Right cardiac atrium (tissue), 5 donors: ENCODE results near the gene RPL21. TPM values are rescaled to one million over a fixed set of nuclear protein-coding genes. Genes with fewer than 3 reads are reported as not detected.

Experiments
- ATAC-seq, 2 donors: fragments of 200-7000 bp; cut with Tn5 transposase; one replicate each; pipeline versions ENCODE4 v1.8.0 to v1.9.1; 2020; ENCODE audit warnings: moderate library complexity in 2 of 2, mild to moderate bottlenecking in 1 of 2
- DNase-seq, 3 donors: peaks; one replicate each; pipeline ENCODE4 v3.0.0-alpha.2; 2020
- H3K27ac ChIP-seq: one replicate; pipeline ENCODE4 v1.5.1; 2013; ENCODE audit warnings: mild to moderate bottlenecking, low read length, control low read depth, moderate library complexity
- H3K27me3 ChIP-seq: one replicate; pipeline ENCODE4 v1.6.1; 2013; ENCODE audit not compliant: control insufficient read depth, insufficient read depth
- H3K4me1 ChIP-seq: one replicate; pipeline ENCODE4 v1.6.1; 2013; ENCODE audit warnings: low read length; ENCODE audit not compliant: control insufficient read depth, insufficient read depth
- H3K4me3 ChIP-seq: one replicate; pipeline ENCODE4 v1.5.1; 2013; ENCODE audit warnings: low read length, control low read depth
- H3K9me3 ChIP-seq: one replicate; pipeline ENCODE4 v1.6.1; 2013; ENCODE audit warnings: low read length; ENCODE audit not compliant: control insufficient read depth
- WGBS: extraction: QIAGEN DNeasy Blood & Tissue Kit; methylation state at CpG from one replicate; pipeline ENCODE4 v1.1.7; 2013; 5-methylcytosine and 5-hydroxymethylcytosine counted together
- intact Hi-C, 4 donors: fragments of 100-400 bp; cut with DNase I; formaldehyde crosslinking; loops; one replicate each; pipeline versions ENCODE4 v1.11.0 to v1.14.0; 2022 to 2023
- polyA plus RNA-seq: library from polyadenylated mRNA; stranded (reverse); fragments of 200-250 nt; gene quantifications from one replicate; pipeline ENCODE4 v1.2.3, GENCODE V29; 2013
- total RNA-seq, 4 donors: library from RNA; stranded (reverse); fragmentation: NEBNext Ultra II Directional; extraction: Animal tissue kit (Norgen Biotek cat#: 25700); gene quantifications; one replicate each; pipeline ENCODE4 v1.2.1, GENCODE V29; 2021
- donor health status: healthy with polysubstance abuse.
- donor health status: DM: no; HTN: yes; CAD: no.
- donor health status: DM: no; HTN: no; CAD: no.
- donor health status: DM: no; HTN: yes; CAD: no; lungs with severe emphysema.
- donor health status: DM: yes; HTN: yes; CAD: no.

Gene RPL21
- total and polyA plus RNA-seq, 5 donors = 662 to 895 (median 811) TPM

DNA sequence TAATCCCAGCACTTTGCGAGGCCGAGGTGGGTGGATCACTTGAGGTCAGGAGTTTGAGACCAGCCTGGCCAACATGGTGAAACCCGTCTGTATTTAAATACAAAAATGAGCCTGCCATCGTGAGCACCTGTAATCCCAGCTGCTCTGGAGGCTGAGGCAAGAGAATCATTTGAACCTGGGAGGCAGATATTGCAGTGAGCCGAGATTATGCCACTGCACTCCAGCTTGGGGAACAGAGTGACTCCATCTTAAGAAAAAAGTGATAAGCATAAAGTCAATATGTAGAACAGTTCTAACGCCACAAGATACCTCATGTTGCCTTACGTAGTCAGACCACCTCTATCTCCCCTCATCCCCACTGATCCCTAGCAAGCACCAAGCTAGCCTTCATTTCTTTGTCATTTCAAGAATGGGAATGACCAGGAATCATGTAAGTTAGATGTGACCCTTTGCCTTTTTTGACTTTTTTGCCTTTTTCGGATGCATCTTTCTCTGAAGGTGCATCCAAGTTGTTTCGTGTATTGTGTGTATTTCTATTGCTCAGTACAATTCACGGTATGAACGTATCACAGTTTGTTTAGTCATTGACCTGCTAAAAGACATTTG is 6.4 kb downstream of the RPL21 start:
- Histone ChIP-seq H3K9me3 (no peaks in the 10 kb centered on the region), H3K27ac (no peak overlapping the region), H3K4me1 (no peaks in the 10 kb centered on the region), H3K4me3 (no peak overlapping the region), H3K27me3 (no peaks in the 10 kb centered on the region)
- ATAC-seq = no peak
- intact Hi-C loops = loop anchor here in 1 of 4 donors (10.0 kb wide), 1 partner anchor 73 kb away; no protein-coding TSS in a partner anchor
- DNase-seq = no peak
- WGBS = 83% methylated on average over 11 of the region's 11 CpGs

DNA sequence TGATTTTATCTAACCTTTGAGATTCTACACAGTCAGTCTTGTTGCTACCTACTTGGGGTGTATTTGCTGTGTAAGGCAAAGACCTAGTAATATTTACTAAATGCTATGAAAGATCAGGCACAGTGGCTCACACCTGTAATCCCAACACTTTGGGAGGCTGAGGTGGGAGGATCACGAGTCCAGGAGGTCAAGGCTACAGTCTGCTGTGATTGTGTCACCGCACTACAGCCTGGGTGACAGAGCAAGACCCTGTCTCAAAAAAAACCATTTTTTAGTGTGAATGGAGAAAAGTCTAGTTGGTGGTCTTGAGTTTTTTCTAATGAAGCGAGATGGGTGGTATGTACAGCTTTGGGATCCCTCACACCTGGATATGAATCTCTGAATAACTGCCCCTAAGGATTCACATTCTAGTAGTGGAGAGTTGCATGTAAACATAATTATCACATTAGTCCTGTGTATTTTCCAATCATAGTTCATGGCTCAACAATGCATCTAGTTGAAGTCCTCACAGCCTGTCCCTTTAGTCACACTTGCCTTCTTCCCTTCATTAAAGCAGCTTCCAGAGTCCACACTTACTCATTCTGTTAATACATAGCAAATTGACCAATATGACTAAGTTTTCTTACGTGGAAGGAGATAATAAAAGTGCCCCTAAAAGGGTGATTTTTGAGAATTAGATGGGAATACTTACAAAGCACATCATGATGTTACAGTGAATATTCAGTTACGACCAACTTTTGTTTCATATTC is 7.5 kb downstream of the RPL21 start:
- 94% methylated on average over 5 of the region's 5 CpGs for WGBS
- H3K9me3 ChIP-seq = no peaks in the 10 kb centered on the region
- no peak overlapping the region for H3K4me3 ChIP-seq
- no peaks in the 10 kb centered on the region for H3K4me1 ChIP-seq
- intact Hi-C loops = loop anchor here in 1 of 4 donors (10.0 kb wide), 1 partner anchor 74 kb away; no protein-coding TSS in a partner anchor
- no peak for DNase-seq
- no peak overlapping the region for H3K27ac ChIP-seq
- H3K27me3 ChIP-seq = no peaks in the 10 kb centered on the region
- ATAC-seq = no peak

DNA sequence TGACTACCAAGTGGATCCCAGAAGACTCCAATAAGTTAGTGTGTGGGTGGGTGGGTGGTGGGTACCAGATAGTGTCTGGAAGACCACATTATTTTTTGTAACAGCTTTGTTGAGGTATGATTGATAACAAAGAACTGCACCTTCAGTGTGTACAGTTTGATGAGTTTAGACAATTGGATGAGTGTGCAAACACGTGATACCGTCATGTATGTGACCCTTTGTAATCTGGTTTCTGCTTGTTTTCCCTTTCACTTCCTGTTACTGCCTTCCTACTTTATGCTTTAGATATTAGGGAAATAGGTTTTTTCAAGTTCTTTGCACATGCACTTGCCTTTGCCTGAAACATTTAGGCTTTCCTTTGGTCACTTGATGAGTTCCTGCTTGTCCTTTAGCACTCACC is 8.5 kb downstream of the RPL21 start:
- ATAC-seq = no peak
- 48% methylated on average over 2 of the region's 2 CpGs for WGBS
- no peak overlapping the region for H3K27ac ChIP-seq

DNA sequence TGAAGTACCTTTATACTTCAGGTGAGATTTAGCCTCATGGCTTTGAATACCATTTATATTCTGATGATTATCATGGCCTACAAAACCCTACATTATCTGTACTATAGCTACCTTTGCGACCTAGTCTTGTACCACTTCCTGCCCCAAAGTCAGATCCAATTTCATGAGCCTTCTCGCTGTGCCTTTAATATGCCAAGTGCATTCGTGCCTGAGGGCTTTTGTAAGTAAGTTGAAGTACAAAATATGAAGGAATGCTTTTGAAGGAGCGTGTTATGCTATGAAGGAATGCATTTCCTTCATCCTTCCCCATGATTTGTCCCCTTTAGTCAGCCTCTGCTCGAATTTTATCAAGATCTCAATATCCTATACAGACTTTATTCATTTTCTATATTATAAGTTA is 10.0 kb downstream of the RPL21 start:
- no peak overlapping the region for H3K27ac ChIP-seq
- WGBS = 74% methylated on average over 5 of the region's 5 CpGs

More for the DNA sequence above, 8.5 kb downstream of the RPL21 start:
- Histone ChIP-seq H3K27me3 (no peaks in the 10 kb centered on the region), H3K4me1 (no peaks in the 10 kb centered on the region), H3K4me3 (no peak overlapping the region), H3K9me3 (no peaks in the 10 kb centered on the region)
- intact Hi-C loops = loop anchor here in 1 of 4 donors (10.0 kb wide), 1 partner anchor 75 kb away; no protein-coding TSS in a partner anchor
- no peak for DNase-seq

DNA sequence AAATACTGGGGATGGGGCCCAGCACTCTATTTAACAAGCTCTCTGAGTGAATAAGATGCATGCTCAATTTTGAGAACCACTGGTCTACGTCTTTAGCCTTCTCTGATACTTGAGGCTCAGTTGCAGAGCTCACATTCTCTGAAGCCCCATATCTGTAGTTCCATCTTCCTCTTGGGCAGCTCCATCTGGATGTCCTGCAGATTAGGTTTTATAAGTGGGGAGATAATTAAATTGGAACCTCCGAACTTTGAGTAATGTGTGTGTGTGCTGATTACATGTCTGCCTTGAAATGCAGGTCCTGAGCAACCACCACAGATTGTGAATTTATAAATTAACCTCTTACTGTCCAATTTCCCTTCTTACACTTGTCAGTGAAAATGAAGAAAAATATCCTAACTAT is 12.1 kb downstream of the RPL21 start:
- H3K27me3 ChIP-seq = no peaks in the 10 kb centered on the region
- H3K9me3 ChIP-seq = no peaks in the 10 kb centered on the region
- ATAC-seq (no peak), DNase-seq (no peak)
- WGBS = 52% methylated on average over 2 of the region's 2 CpGs
- H3K4me1 ChIP-seq = no peaks in the 10 kb centered on the region
- H3K27ac ChIP-seq = no peak overlapping the region
- intact Hi-C loops = no loop called here
- no peak overlapping the region for H3K4me3 ChIP-seq

More for the DNA sequence above, 10.0 kb downstream of the RPL21 start:
- H3K4me1 ChIP-seq = no peaks in the 10 kb centered on the region
- H3K9me3 ChIP-seq = no peaks in the 10 kb centered on the region
- no peak for ATAC-seq
- intact Hi-C loops = no loop called here
- no peak for DNase-seq
- no peak overlapping the region for H3K4me3 ChIP-seq
- H3K27me3 ChIP-seq = no peaks in the 10 kb centered on the region

DNA sequence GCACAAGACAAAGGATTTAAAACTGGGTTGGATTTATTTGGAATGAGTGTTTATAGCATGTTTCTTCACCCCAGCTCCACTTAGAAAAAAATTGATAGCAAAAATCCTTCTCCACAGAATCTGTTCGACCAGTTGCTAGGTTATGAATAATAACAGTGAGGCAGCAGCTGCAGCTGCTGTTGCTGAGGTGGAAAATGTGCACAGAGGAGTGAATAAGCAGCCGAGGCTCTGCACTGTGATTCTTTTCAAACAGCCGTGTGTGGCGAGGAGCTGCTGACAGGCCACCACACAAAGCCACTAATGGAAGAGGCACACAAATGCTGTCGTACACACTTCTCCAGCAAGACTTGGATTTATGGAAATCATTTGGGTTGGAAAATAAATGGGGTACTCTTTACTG is 12.8 kb downstream of the RPL21 start:
- no peak overlapping the region for H3K4me3 ChIP-seq
- H3K27me3 ChIP-seq = no peaks in the 10 kb centered on the region
- WGBS = 28% methylated on average over 5 of the region's 5 CpGs
- H3K9me3 ChIP-seq = no peaks in the 10 kb centered on the region
- intact Hi-C loops = no loop called here
- no peaks in the 10 kb centered on the region for H3K4me1 ChIP-seq
- H3K27ac ChIP-seq = peak overlapping the region; percentile 23
- ATAC-seq (peak; percentile 62 to 66), DNase-seq (peak in 1 of 3 donors; percentile 62)

DNA sequence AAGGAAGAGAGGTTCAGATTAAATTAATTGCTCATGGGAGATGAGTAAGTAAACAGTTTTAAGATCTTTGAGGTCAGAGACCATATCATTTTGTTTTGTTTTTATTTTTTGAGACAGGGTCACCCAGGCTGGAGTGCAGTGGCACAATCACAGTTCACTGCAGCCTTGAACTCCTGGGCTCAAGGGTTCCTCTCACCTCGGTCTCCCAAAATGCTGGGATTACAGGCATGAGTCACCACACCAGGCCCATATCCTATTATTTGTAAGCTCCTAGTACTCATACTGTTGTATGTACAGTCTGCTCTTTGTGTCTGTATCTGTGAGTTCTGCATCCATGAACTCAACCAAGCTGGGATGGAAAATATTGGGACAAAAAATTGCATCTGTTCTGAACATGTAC is 13.3 kb downstream of the RPL21 start:
- no peak overlapping the region for H3K4me3 ChIP-seq
- DNase-seq (no peak), ATAC-seq (no peak)
- 62% methylated on average over 1 of the region's 1 CpG for WGBS
- no peak overlapping the region for H3K27ac ChIP-seq
- H3K9me3 ChIP-seq = no peaks in the 10 kb centered on the region
- H3K4me1 ChIP-seq = no peaks in the 10 kb centered on the region
- H3K27me3 ChIP-seq = no peaks in the 10 kb centered on the region
- intact Hi-C loops = no loop called here

DNA sequence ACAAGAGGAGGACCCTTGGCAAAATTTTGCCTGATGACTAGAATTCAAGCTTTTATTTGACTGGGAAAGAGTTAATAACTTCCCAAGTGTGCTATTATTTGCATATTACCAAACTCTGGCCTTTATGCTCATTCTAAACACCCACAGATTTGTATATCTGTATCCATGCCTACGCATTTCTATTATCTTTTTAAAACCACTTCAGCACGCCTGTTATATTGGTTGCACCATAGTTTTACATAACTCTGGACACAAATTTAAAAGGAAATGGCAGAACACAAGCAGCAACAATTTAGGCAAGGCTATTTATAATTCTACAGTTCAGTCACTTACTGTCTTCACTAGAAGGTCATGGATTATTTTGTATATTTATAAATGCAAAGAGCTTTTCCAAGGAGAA is 15.6 kb downstream of the RPL21 start:
- Histone ChIP-seq H3K27me3 (no peaks in the 10 kb centered on the region), H3K4me3 (no peak overlapping the region), H3K4me1 (no peaks in the 10 kb centered on the region), H3K27ac (peak overlapping the region; percentile 61), H3K9me3 (no peaks in the 10 kb centered on the region)
- WGBS = 39% methylated on average over 2 of the region's 2 CpGs
- intact Hi-C loops = no loop called here
- DNase-seq (no peak), ATAC-seq (no peak)

DNA sequence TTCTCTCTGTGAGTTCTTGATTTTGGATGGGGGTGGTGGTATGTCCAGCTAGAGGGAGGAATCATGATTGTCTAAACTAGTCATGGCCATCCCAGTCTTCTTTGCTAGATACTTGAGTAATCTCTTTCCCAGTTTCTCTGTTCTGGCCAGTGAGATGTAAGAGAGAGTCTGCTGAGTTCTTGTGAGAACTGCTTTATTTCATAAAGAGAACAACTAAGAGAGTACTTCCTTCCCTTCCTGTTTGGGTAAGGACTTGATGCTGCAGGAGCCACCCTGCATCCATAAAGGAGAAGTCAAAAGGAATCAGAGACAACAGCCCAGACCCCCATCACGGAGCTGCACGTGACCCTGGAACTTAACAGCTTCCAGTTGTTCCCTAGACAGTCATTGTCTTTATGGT is 16.2 kb downstream of the RPL21 start:
- peak overlapping the region; percentile 6 for H3K27ac ChIP-seq
- 81% methylated on average over 2 of the region's 2 CpGs for WGBS
- ATAC-seq (no peak), DNase-seq (no peak)
- H3K4me1 ChIP-seq = no peaks in the 10 kb centered on the region
- H3K4me3 ChIP-seq = no peak overlapping the region
- no peaks in the 10 kb centered on the region for H3K9me3 ChIP-seq
- no peaks in the 10 kb centered on the region for H3K27me3 ChIP-seq
- intact Hi-C loops = no loop called here

DNA sequence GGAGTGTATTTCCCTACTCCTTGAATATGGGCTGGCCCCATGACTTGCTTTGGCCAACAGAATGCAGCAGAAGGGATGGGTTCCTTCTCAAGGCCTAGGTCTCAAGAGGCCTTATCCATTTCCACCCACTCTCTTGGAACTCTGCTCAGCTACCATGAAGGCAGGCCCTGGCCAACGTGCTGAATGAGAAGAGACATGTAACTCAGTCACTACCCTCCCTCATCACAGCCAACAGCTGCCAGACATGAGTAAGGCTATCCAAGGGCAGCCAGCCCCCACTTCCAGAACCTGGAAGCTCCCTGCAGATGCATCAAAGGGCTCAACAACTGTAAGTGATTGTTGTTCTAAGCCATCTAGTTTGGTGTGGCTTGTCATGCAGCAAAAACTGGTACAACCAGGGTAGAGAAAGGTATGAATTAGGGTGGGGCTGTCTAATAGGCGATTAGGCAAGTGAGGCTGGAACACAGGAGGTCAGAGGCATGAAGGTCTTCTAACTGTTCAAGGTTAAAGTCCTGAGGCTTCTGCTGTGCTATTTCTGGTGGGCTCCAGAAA is 17.8 kb downstream of the RPL21 start:
- intact Hi-C loops = no loop called here
- 58% methylated on average over 2 of the region's 2 CpGs for WGBS
- ATAC-seq (no peak), DNase-seq (no peak)
- Histone ChIP-seq H3K4me1 (no peaks in the 10 kb centered on the region), H3K9me3 (no peaks in the 10 kb centered on the region), H3K27ac (no peak overlapping the region), H3K27me3 (no peaks in the 10 kb centered on the region), H3K4me3 (no peak overlapping the region)
